Mammary epithelial cell (primary cell): ENCODE measurements around the gene GAPDH.

Experiments
- EZH2 ChIP-seq: IDR thresholded peaks from 2 replicates; pipeline ENCODE4 v1.6.1; 2012; ENCODE audit warnings: low read length, inconsistent platforms, borderline replicate concordance
- TF ChIP-seq, protein P1 (sequence below), 2 donors: IDR thresholded peaks in 1 of 2; conservative IDR thresholded peaks in 1 of 2; 2 replicates each; pipeline ENCODE4 v1.5.1; 2011 to 2012; ENCODE audit warnings: inconsistent platforms in 2 of 2, low read length in 2 of 2, mild to moderate bottlenecking in 2 of 2, control low read depth in 1 of 2, low read depth in 1 of 2; ENCODE audit not compliant: insufficient read depth in 1 of 2; ENCODE audit errors: extremely low read depth in 1 of 2

DNA sequence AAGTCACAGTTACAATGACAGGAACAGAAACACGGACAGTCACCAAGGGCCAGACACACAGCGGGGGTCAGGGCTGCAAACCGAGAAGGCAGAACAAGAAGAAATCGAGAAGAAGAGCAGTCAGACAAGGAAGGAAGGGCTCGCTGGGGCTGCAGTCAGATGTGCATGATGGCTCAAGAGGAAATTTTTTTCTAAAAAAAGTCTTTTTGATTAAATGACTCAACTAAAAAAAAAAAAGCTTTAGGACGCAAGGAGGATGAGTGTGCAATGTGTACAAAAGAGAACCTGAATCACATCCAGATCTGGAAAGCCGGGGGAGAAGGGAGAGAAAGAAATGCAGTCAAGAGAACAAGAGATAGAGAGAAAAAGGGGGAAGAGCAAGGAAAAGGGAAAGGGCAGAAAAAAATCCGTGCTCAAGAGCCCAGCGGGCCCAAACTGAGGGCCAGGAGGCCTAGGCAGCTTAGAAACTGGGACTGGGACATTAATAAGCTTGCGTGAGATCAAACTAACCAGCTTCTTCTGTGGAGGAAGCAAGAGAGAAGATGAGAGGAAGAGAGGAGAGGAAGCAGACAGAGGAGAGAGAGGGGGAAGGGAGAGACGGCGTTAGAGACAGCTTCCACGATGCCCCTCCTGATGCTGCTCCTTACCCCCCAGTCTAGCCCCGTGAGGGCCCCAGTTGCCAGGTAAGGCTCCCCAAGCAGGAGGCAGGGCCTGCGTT is 14.8 kb downstream of the GAPDH start:
- TF ChIP-seq, protein P1, sequence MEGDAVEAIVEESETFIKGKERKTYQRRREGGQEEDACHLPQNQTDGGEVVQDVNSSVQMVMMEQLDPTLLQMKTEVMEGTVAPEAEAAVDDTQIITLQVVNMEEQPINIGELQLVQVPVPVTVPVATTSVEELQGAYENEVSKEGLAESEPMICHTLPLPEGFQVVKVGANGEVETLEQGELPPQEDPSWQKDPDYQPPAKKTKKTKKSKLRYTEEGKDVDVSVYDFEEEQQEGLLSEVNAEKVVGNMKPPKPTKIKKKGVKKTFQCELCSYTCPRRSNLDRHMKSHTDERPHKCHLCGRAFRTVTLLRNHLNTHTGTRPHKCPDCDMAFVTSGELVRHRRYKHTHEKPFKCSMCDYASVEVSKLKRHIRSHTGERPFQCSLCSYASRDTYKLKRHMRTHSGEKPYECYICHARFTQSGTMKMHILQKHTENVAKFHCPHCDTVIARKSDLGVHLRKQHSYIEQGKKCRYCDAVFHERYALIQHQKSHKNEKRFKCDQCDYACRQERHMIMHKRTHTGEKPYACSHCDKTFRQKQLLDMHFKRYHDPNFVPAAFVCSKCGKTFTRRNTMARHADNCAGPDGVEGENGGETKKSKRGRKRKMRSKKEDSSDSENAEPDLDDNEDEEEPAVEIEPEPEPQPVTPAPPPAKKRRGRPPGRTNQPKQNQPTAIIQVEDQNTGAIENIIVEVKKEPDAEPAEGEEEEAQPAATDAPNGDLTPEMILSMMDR (conservative IDR thresholded peaks at IDR 0.05 in 1 of 2, IDR thresholded peaks at IDR 0.05 in 1 of 2; ENCODE audit: extremely low read depth in 1 of 2, insufficient read depth in 1 of 2, low read depth in 1 of 2, low read length in 2 of 2): no peak
- no peak for TF ChIP-seq EZH2
